A673 (cell line): Measurements from ENCODE around the gene BLID. TPM values are rescaled to one million over a fixed set of nuclear protein-coding genes. Genes with fewer than 3 reads are reported as not detected.

Source experiments
- BruUV-seq: library from RNA; stranded (reverse); fragments of 400-500 nt; replicated peaks from 2 replicates; lab custom pipeline; 2021; lab: Mats Ljungman, UMichigan
- CTCF ChIA-PET: fragments of 300-600 bp; sonication (Branson Sonifier 250); formaldehyde crosslinking; loops from one replicate; lab custom pipeline; 2022; ENCODE audit warnings: antibody characterized with exemption; lab: Charles Lee
- POLR2A ChIA-PET: fragments of 300-600 bp; sonication (Branson Sonifier 250); formaldehyde crosslinking; loops from one replicate; lab custom pipeline; 2022; ENCODE audit warnings: antibody characterized with exemption; ENCODE audit not compliant: low non-redundant PET; lab: Charles Lee
- DNase-seq: peaks from one replicate; pipeline ENCODE4 v3.0.0-alpha.2; 2015; ENCODE audit warnings: low spot score
- H3K27ac ChIP-seq: fragments of 200-600 bp; sonication (generic); 2 replicates; pipeline ENCODE4 v1.5.1; 2016; ENCODE audit warnings: mixed run types, low read depth, mild to moderate bottlenecking, mixed read lengths, antibody characterized with exemption, low read length; ENCODE audit not compliant: poor library complexity, severe bottlenecking
- H3K27me3 ChIP-seq: fragments of 200-600 bp; sonication (generic); replicated peaks from 2 replicates; pipeline ENCODE4 v1.6.1; 2017; ENCODE audit warnings: mixed run types, low read depth, mild to moderate bottlenecking, mixed read lengths, antibody characterized with exemption, low read length; ENCODE audit not compliant: insufficient read depth, poor library complexity
- H3K36me3 ChIP-seq: fragments of 200-600 bp; sonication (generic); 2 replicates; pipeline ENCODE4 v1.6.1; 2016; ENCODE audit warnings: mixed run types, mild to moderate bottlenecking, mixed read lengths, antibody characterized with exemption, low read length; ENCODE audit not compliant: insufficient read depth, poor library complexity, severe bottlenecking
- H3K4me1 ChIP-seq: fragments of 200-600 bp; sonication (generic); 2 replicates; pipeline ENCODE4 v1.6.1; 2017; ENCODE audit warnings: mixed run types, mild to moderate bottlenecking, mixed read lengths, antibody characterized with exemption, low read length; ENCODE audit not compliant: insufficient read depth, poor library complexity, severe bottlenecking
- H3K4me3 ChIP-seq: fragments of 200-600 bp; sonication (generic); 2 replicates; pipeline ENCODE4 v1.5.1; 2016; ENCODE audit warnings: low read depth, mixed run types, mild to moderate bottlenecking, mixed read lengths, low read length; ENCODE audit not compliant: poor library complexity, severe bottlenecking
- H3K9me3 ChIP-seq: fragments of 200-600 bp; sonication (generic); 2 replicates; pipeline ENCODE4 v1.6.1; 2016; ENCODE audit warnings: mixed run types, low read depth, mild to moderate bottlenecking, mixed read lengths, antibody characterized with exemption, low read length; ENCODE audit not compliant: poor library complexity, severe bottlenecking
- CTCF ChIP-seq: fragments of 300-800, 200-600 bp; sonication (generic); conservative IDR thresholded peaks from 2 replicates; pipeline ENCODE4 v1.5.1; 2017; ENCODE audit warnings: low read depth, mild to moderate bottlenecking, antibody characterized with exemption, low read length, moderate library complexity, mixed read lengths
- EZH2 ChIP-seq: fragments of 200-600 bp; sonication (generic); IDR thresholded peaks from 2 replicates; pipeline ENCODE4 v1.6.1; 2017; ENCODE audit warnings: borderline replicate concordance, low read depth, mild to moderate bottlenecking, mixed read lengths, antibody characterized with exemption, low read length; ENCODE audit not compliant: poor library complexity, severe bottlenecking
- intact Hi-C: fragments of 100-400 bp; cut with micrococcal nuclease; formaldehyde crosslinking; loops from one replicate; pipeline ENCODE4 v1.10.0; 2022; ENCODE audit not compliant: unreplicated experiment
- total RNA-seq: library from RNA; stranded (reverse); gene quantifications from 2 replicates; pipeline ENCODE4 v1.2.3, GENCODE V29; 2021

The BLID gene
- total RNA-seq, 1 experiment from 2014 or later, result 0.82 TPM

GRCh38 chr11:122107045-122107444, 9.0 kb downstream of the BLID start:
- Histone ChIP-seq H3K4me1 (peaks cover 29% of the 10 kb centered on the region), H3K27ac (no peak overlapping the region), H3K4me3 (no peak overlapping the region), H3K27me3 (no peaks in the 10 kb centered on the region), H3K9me3 (no peaks in the 10 kb centered on the region), H3K36me3 (no peaks in the 10 kb centered on the region)
- intact Hi-C loops, result loop anchor here (2.0 to 5.0 kb wide), 2 partner anchors 50 to 398 kb away; no protein-coding TSS in a partner anchor
- POLR2A ChIA-PET, result no interaction called here
- CTCF ChIA-PET, result interaction anchor here (0.6 to 1.8 kb wide), 2 partner anchors 95 to 242 kb away, joined by 10 to 20 read pairs; no protein-coding TSS in a partner anchor
- no peak for DNase-seq
- no peak for TF ChIP-seq EZH2
- TF ChIP-seq CTCF, result no peak
- no TSS peak for BruUV-seq

GRCh38 chr11:122105044-122105758, 10.8 kb downstream of the BLID start:
- Histone ChIP-seq H3K4me1 (peaks cover 39% of the 10 kb centered on the region), H3K9me3 (no peaks in the 10 kb centered on the region), H3K27ac (peak overlapping the region; percentile 44), H3K4me3 (no peak overlapping the region), H3K36me3 (no peaks in the 10 kb centered on the region), H3K27me3 (no peaks in the 10 kb centered on the region)
- intact Hi-C loops, result loop anchor here (5.0 kb wide), 1 partner anchor 52 kb away; no protein-coding TSS in a partner anchor
- ChIA-PET CTCF (interaction anchor here (0.6 to 0.7 kb wide), 2 partner anchors 98 to 400 kb away, joined by 3 to 11 read pairs; no protein-coding TSS in a partner anchor), POLR2A (no interaction called here)
- DNase-seq, result peak; percentile 65
- TF ChIP-seq EZH2 (no peak), CTCF (no peak)
- BruUV-seq, result no TSS peak

GRCh38 chr11:122104341-122104740, 11.7 kb downstream of the BLID start:
- Histone ChIP-seq H3K4me1 (peaks cover 39% of the 10 kb centered on the region), H3K27ac (peak overlapping the region; percentile 44), H3K9me3 (no peaks in the 10 kb centered on the region), H3K36me3 (no peaks in the 10 kb centered on the region), H3K4me3 (no peak overlapping the region), H3K27me3 (no peaks in the 10 kb centered on the region)
- no peak for TF ChIP-seq EZH2
- TF ChIP-seq CTCF, result no peak
- no peak for DNase-seq
- intact Hi-C loops, result loop anchor here (5.0 kb wide), 2 partner anchors 177 to 322 kb away; no protein-coding TSS in a partner anchor
- BruUV-seq, result no TSS peak
- ChIA-PET POLR2A (no interaction called here), CTCF (no interaction called here)
